ENCODE results near the gene NOTCH1.

The NOTCH1 gene

GRCh38 chr9:136544964-136545691, 720 bp downstream of the NOTCH1 start:
- DNase-seq (ENCODE audit: low spot score) = no peak

- peak; percentile 63 for DNase-seq (ENCODE audit: low spot score)
These were observed 1.3 kb downstream of the NOTCH1 start for GRCh38 chr9:136544548-136544963.

- DNase-seq (ENCODE audit: low spot score) = peak; percentile 95
These were observed 1.9 kb downstream of the NOTCH1 start for GRCh38 chr9:136543830-136544547.

GRCh38 chr9:136543280-136543679, 2.6 kb downstream of the NOTCH1 start:
- no peak for DNase-seq (ENCODE audit: low spot score)

GRCh38 chr9:136542241-136543040, 3.4 kb downstream of the NOTCH1 start:
- no peak for DNase-seq (ENCODE audit: low spot score)

- DNase-seq (ENCODE audit: low spot score) = no peak
These were observed 4.1 kb downstream of the NOTCH1 start for GRCh38 chr9:136541709-136542108.

GRCh38 chr9:136541179-136541578, 4.7 kb downstream of the NOTCH1 start:
- DNase-seq (ENCODE audit: low spot score) = no peak

- no peak for DNase-seq (ENCODE audit: low spot score)
These were observed 6.1 kb downstream of the NOTCH1 start for GRCh38 chr9:136539427-136540421.

GRCh38 chr9:136538599-136539426, 7.0 kb downstream of the NOTCH1 start:
- DNase-seq (ENCODE audit: low spot score) = no peak

GRCh38 chr9:136537896-136538598, 7.8 kb downstream of the NOTCH1 start:
- DNase-seq (ENCODE audit: low spot score) = no peak

GRCh38 chr9:136537411-136537810, 8.4 kb downstream of the NOTCH1 start:
- DNase-seq (ENCODE audit: low spot score) = no peak

- DNase-seq (ENCODE audit: low spot score) = no peak
These were observed 9.1 kb downstream of the NOTCH1 start for GRCh38 chr9:136536721-136537241.

GRCh38 chr9:136536051-136536720, 9.7 kb downstream of the NOTCH1 start:
- DNase-seq (ENCODE audit: low spot score) = no peak

GRCh38 chr9:136535070-136535469, 10.8 kb downstream of the NOTCH1 start:
- no peak for DNase-seq (ENCODE audit: low spot score)

GRCh38 chr9:136534366-136534765, 11.5 kb downstream of the NOTCH1 start:
- DNase-seq (ENCODE audit: low spot score) = no peak

GRCh38 chr9:136533775-136534157, 12.1 kb downstream of the NOTCH1 start:
- DNase-seq (ENCODE audit: low spot score) = no peak

GRCh38 chr9:136532799-136533774, 12.8 kb downstream of the NOTCH1 start:
- no peak for DNase-seq (ENCODE audit: low spot score)
